ENCODE data around the gene SULT2A1. TPM values are rescaled to one million over a fixed set of nuclear protein-coding genes. Genes with fewer than 3 reads are reported as not detected.

Gene SULT2A1
- total RNA-seq, 1 experiment from 2014 or later = not detected

GRCh38 chr19:47854459-47854858, 31.7 kb downstream of the SULT2A1 start:
- no peaks in the 10 kb centered on the region for H3K9me2 ChIP-seq (replicated peaks; ENCODE audit: low read length)
- no peak for TF ChIP-seq EZH2phosphoT487 (IDR thresholded peaks at IDR 0.05; ENCODE audit: borderline replicate concordance, low read length)
- TF ChIP-seq EZH2 (IDR thresholded peaks at IDR 0.05; ENCODE audit: low read length, unreplicated experiment) = no peak
- TF ChIP-seq CTCF (conservative IDR thresholded peaks at IDR 0.05; ENCODE audit: low read depth, low read length) = no peak
- H3K27ac ChIP-seq (ENCODE audit: low read length) = no peak overlapping the region
- H3K36me3 ChIP-seq (ENCODE audit: low read depth, low read length) = no peaks in the 10 kb centered on the region
- H3K4me2 ChIP-seq (ENCODE audit: low read length) = no peak overlapping the region
- H3F3A ChIP-seq (ENCODE audit: low read length, unreplicated experiment) = no peaks in the 10 kb centered on the region
- no peaks in the 10 kb centered on the region for H4K20me1 ChIP-seq (ENCODE audit: low read length)
- H3K79me2 ChIP-seq (ENCODE audit: low read length) = no peaks in the 10 kb centered on the region
- ChIA-PET POLR2A (ENCODE audit: unreplicated experiment) (no interaction called here), CTCF (no interaction called here)
- no peak overlapping the region for H2AFZ ChIP-seq (ENCODE audit: low read length)
- no peak overlapping the region for H3K4me3 ChIP-seq (ENCODE audit: low read length)
- H3K4me1 ChIP-seq (ENCODE audit: insufficient read depth, low read length) = no peaks in the 10 kb centered on the region
- BruUV-seq (replicated peaks) = no TSS peak
- no peaks in the 10 kb centered on the region; the same call in 1 of the 2 replicates for H3K27me3 ChIP-seq (ENCODE audit: low read length)
- intact Hi-C loops (cut with micrococcal nuclease) = no loop called here
- ATAC-seq (no peak), DNase-seq (no peak)
- H3K9me3 ChIP-seq (ENCODE audit: low read length) = no peaks in the 10 kb centered on the region
- no peak overlapping the region for H3K9ac ChIP-seq (ENCODE audit: low read length)

GRCh38 chr19:47853003-47853402, 33.1 kb downstream of the SULT2A1 start:
- Histone ChIP-seq H3K79me2 (ENCODE audit: low read length) (no peaks in the 10 kb centered on the region), H3K4me2 (ENCODE audit: low read length) (no peak overlapping the region), H3K9me3 (ENCODE audit: low read length) (no peaks in the 10 kb centered on the region), H4K20me1 (ENCODE audit: low read length) (no peaks in the 10 kb centered on the region), H3F3A (ENCODE audit: low read length, unreplicated experiment) (no peaks in the 10 kb centered on the region), H3K27ac (ENCODE audit: low read length) (no peak overlapping the region), H2AFZ (ENCODE audit: low read length) (no peak overlapping the region), H3K4me1 (ENCODE audit: insufficient read depth, low read length) (no peaks in the 10 kb centered on the region), H3K36me3 (ENCODE audit: low read depth, low read length) (no peaks in the 10 kb centered on the region), H3K9ac (ENCODE audit: low read length) (no peak overlapping the region), H3K9me2 (replicated peaks; ENCODE audit: low read length) (no peaks in the 10 kb centered on the region), H3K4me3 (ENCODE audit: low read length) (no peak overlapping the region), H3K27me3 (ENCODE audit: low read length) (peaks cover 7% of the 10 kb centered on the region)
- ChIA-PET CTCF (no interaction called here), POLR2A (ENCODE audit: unreplicated experiment) (no interaction called here)
- TF ChIP-seq CTCF (conservative IDR thresholded peaks at IDR 0.05; ENCODE audit: low read depth, low read length) (no peak), EZH2 (IDR thresholded peaks at IDR 0.05; ENCODE audit: low read length, unreplicated experiment) (no peak), EZH2phosphoT487 (IDR thresholded peaks at IDR 0.05; ENCODE audit: borderline replicate concordance, low read length) (no peak)
- no peak for DNase-seq
- ATAC-seq = no peak
- intact Hi-C loops (cut with micrococcal nuclease) = no loop called here
- no TSS peak for BruUV-seq (replicated peaks)

GRCh38 chr19:47848823-47849473, 37.2 kb downstream of the SULT2A1 start:
- Histone ChIP-seq H3K4me2 (ENCODE audit: low read length) (no peak overlapping the region), H3K79me2 (ENCODE audit: low read length) (no peaks in the 10 kb centered on the region), H2AFZ (ENCODE audit: low read length) (no peak overlapping the region), H3K27me3 (ENCODE audit: low read length) (peaks cover 7% of the 10 kb centered on the region; the same call in 1 of the 2 replicates), H3K9me3 (ENCODE audit: low read length) (no peaks in the 10 kb centered on the region), H3K4me1 (ENCODE audit: insufficient read depth, low read length) (no peaks in the 10 kb centered on the region), H3F3A (ENCODE audit: low read length, unreplicated experiment) (no peaks in the 10 kb centered on the region), H3K9me2 (replicated peaks; ENCODE audit: low read length) (no peaks in the 10 kb centered on the region), H4K20me1 (ENCODE audit: low read length) (no peaks in the 10 kb centered on the region), H3K36me3 (ENCODE audit: low read depth, low read length) (no peaks in the 10 kb centered on the region), H3K9ac (ENCODE audit: low read length) (no peak overlapping the region), H3K4me3 (ENCODE audit: low read length) (no peak overlapping the region), H3K27ac (ENCODE audit: low read length) (no peak overlapping the region)
- TF ChIP-seq CTCF (conservative IDR thresholded peaks at IDR 0.05; ENCODE audit: low read depth, low read length) = no peak
- ATAC-seq (no peak), DNase-seq (no peak)
- POLR2A ChIA-PET (ENCODE audit: unreplicated experiment) = no interaction called here
- intact Hi-C loops (cut with micrococcal nuclease) = no loop called here
- no TSS peak for BruUV-seq (replicated peaks)
- CTCF ChIA-PET = no interaction called here

Measured in PC-3 (cell line).